Adrenal gland (tissue), 5 donors: ENCODE results near the gene TMEM63A.

Experiments
- CTCF ChIP-seq, 6 experiments: fragments of 450-650 bp in 4 of 6; fragments of 200-600 bp in 2 of 6; sonication (generic) in 1 of 6; IDR thresholded peaks; 1 replicate in 5 of 6; 2 replicates in 1 of 6; pipeline versions ENCODE4 v1.5.1 to v1.8.0; 2016 to 2021; ENCODE audit warnings: antibody characterized with exemption in 6 of 6, mild to moderate bottlenecking in 2 of 6, moderate library complexity in 1 of 6
- POLR2A ChIP-seq, 2 donors: fragments of 450-650 bp; IDR thresholded peaks; one replicate each; pipeline ENCODE4 v1.6.1; 2017; ENCODE audit warnings: antibody characterized with exemption in 2 of 2, mild to moderate bottlenecking in 2 of 2, moderate library complexity in 1 of 2
- donor health status: DM: no; HTN: no; CAD: no.

- peak in 1 of 2 donors; percentile 12 for TF ChIP-seq POLR2A (IDR thresholded peaks at IDR 0.05)
- peak; percentile 45 to 80 (median 69) for TF ChIP-seq CTCF (IDR thresholded peaks at IDR 0.05)
Observed at GRCh38 chr1:225845571-225846259, 36.5 kb downstream of the TMEM63A start.
